Activated naive CD8-positive, alpha-beta T cell (primary cell): ENCODE results near the gene SLAMF6.
"Not testable (repeated sequence)": the region's sequence is repeated elsewhere in the genome, so short reads cannot be mapped to it uniquely, and the experiment has no call there.

Experiments
- H3K27ac Mint-ChIP-seq: one replicate; pipeline ENCODE4 v1.8.0; 2021; ENCODE audit warnings: mixed read lengths
- H3K27me3 Mint-ChIP-seq: one replicate; pipeline ENCODE4 v1.8.0; 2021; ENCODE audit warnings: mixed read lengths
- H3K36me3 Mint-ChIP-seq: one replicate; pipeline ENCODE4 v1.8.0; 2021; ENCODE audit warnings: mixed read lengths
- H3K4me1 Mint-ChIP-seq: one replicate; pipeline ENCODE4 v1.8.0; 2021; ENCODE audit warnings: low read depth, mixed read lengths
- H3K4me3 Mint-ChIP-seq: one replicate; pipeline ENCODE4 v1.8.0; 2021; ENCODE audit warnings: mild to moderate bottlenecking, mixed read lengths
- H3K9me3 Mint-ChIP-seq: one replicate; pipeline ENCODE4 v1.8.0; 2021; ENCODE audit warnings: low read depth, mixed read lengths

The SLAMF6 gene

DNA sequence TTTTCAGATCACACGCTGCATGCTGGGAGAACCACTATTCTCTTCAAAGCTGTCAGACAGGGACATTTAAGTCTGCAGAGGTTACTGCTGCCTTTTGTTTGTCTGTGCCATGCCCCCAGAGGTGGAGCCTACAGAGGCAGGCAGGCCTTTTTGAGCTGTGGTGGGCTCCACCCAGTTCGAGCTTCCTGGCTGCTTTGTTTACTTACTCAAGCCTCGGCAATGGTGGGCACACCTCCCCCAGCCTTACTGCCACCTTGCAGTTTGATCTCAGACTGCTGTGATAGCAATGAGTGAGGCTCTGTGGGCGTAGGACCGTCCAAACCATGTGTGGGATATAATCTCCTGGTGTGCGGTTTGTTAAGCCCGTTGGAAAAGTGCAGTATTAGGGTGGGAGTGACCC is 42.3 kb downstream of the SLAMF6 start:
- H3K27me3 Mint-ChIP-seq, H3K9me3 Mint-ChIP-seq, H3K4me3 Mint-ChIP-seq: not testable (repeated sequence)
- peak overlapping the region; percentile 76 for H3K27ac Mint-ChIP-seq
- H3K36me3 Mint-ChIP-seq: peaks cover 29% of the 10 kb centered on the region
- H3K4me1 Mint-ChIP-seq: peaks cover 46% of the 10 kb centered on the region

DNA sequence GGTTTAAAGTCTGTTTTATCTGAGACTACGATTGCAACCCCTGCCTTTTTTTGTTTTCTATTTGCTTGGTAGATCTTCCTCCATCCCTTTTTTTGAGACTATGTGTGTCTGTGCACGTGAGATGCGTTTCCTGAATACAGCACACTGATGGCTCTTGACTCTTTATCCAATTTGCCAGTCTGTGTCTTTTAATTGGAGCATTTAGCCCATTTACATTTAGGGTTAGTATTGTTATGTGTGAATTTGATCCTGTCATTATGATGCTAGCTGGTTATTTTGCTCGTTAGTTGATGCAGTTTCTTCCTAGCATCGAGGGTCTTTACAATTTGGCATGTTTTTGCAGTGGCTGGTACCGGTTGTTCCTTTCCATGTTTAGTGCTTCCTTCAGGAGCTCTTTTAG is 44.0 kb downstream of the SLAMF6 start:
- not testable (repeated sequence) for H3K27me3 Mint-ChIP-seq, H3K4me3 Mint-ChIP-seq, H3K9me3 Mint-ChIP-seq, H3K27ac Mint-ChIP-seq
- Mint-ChIP-seq H3K36me3 (peaks cover 24% of the 10 kb centered on the region), H3K4me1 (peaks cover 41% of the 10 kb centered on the region)

DNA sequence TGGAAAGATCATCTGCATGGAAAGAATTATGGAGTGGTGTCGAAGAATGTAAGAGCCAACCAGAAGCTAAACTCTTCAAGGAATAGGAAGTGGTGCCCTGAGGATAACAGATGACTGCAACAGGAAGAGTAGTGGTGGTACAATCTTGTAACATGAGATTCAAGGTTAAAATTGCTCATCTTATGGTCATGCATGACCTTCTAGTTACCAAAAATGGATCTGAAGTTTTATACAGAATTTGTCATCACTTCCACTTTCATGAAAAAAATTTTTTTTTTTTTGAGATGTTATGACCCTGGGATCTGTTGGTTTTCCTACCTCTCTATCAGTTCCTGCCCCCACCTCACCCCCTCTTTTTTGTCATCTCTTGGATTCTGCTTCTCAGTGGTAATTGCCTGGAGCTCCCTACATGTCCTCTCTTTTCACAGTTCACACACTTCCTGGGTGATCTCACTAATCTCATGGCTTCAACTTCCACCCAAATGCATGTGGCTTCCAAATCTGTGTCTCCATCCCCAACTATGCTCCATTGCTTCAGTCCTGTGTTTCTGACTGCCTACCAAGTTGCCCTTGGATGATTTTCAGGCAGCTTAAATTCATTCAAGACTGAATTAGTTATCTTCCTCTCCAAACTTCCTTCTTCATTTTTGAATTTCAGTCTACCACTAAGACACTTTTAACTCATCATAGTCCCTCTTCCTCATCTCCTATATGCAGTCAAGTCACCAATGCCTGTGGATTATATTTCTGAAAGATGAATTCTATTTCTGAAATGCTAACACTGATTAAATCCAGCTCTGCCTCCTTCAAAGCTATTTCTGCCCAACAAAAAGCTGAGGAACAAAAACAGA is 48.4 kb downstream of the SLAMF6 start:
- no peak overlapping the region for H3K27ac Mint-ChIP-seq
- H3K9me3 Mint-ChIP-seq: no peaks in the 10 kb centered on the region
- no peak overlapping the region for H3K4me3 Mint-ChIP-seq
- peaks cover 10% of the 10 kb centered on the region for H3K4me1 Mint-ChIP-seq
- no peaks in the 10 kb centered on the region for H3K27me3 Mint-ChIP-seq
- peaks cover 6% of the 10 kb centered on the region for H3K36me3 Mint-ChIP-seq

DNA sequence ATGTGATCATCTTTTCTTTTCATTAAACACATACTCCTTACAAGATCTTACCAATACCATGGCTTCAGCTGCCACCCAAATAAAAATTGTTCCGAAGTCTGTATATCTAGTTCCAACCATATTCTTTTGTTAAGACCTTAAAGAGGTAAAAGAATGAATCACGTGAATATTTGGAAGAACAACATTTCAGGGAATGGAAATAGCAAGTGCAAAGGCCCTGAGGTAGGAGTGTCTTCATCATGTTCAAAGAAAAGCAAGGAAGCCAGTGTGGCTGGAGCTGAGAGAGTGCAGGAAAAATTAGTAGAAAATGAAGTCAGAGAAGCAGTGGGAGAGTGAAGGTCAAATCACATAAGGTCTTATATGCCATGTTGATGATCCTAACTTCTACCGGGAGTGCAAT is 50.9 kb downstream of the SLAMF6 start:
- no peaks in the 10 kb centered on the region for H3K36me3 Mint-ChIP-seq

DNA sequence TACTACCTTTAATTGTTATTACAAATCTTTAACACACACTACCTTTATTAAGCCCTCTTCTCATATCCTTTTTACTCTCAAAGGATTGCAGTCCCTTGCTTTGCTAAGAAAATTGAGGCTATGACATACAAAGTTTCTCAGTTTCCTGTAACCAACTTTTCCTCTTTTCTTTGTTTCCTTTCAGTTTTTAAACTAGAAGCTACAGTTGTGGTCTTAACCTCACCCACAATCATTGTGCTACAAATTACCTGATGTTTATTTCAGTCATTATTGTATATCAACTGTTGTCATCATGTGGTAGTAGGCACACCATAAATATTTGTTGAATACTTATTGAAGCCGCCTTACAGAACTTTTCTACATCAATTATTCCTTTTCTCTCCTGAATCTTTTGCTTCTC is 51.8 kb downstream of the SLAMF6 start:
- H3K4me3 Mint-ChIP-seq: no peak overlapping the region
- no peaks in the 10 kb centered on the region for H3K36me3 Mint-ChIP-seq
- H3K4me1 Mint-ChIP-seq: peaks cover 26% of the 10 kb centered on the region
- H3K9me3 Mint-ChIP-seq: no peaks in the 10 kb centered on the region
- no peaks in the 10 kb centered on the region for H3K27me3 Mint-ChIP-seq
- no peak overlapping the region for H3K27ac Mint-ChIP-seq

More for the DNA sequence above, 50.9 kb downstream of the SLAMF6 start:
- peaks cover 18% of the 10 kb centered on the region for H3K4me1 Mint-ChIP-seq
- H3K9me3 Mint-ChIP-seq: no peaks in the 10 kb centered on the region
- no peak overlapping the region for H3K4me3 Mint-ChIP-seq
- no peaks in the 10 kb centered on the region for H3K27me3 Mint-ChIP-seq
- H3K27ac Mint-ChIP-seq: no peak overlapping the region

DNA sequence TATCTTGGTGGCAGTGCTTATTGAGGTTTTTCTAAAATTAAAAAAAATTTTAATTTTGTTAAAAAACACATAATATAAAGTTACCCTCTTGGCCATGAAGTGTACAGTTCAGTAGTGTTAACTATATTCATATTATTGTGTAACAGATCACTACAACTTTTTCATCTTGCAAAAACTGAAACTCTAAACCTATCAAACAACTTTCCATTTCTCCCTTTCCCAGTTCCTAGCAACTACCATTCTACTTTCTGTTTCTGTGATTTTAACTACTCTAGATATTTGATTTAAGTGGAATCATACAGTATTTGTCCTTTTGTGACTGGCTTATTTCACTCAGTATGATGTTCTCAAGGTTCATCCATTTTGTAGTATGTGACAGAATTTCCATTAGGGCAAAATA is 55.5 kb downstream of the SLAMF6 start:
- Mint-ChIP-seq H3K9me3 (no peaks in the 10 kb centered on the region), H3K27me3 (no peaks in the 10 kb centered on the region), H3K27ac (peak overlapping the region; percentile 79), H3K4me1 (peaks cover 57% of the 10 kb centered on the region), H3K36me3 (no peaks in the 10 kb centered on the region), H3K4me3 (peak overlapping the region; percentile 17)

DNA sequence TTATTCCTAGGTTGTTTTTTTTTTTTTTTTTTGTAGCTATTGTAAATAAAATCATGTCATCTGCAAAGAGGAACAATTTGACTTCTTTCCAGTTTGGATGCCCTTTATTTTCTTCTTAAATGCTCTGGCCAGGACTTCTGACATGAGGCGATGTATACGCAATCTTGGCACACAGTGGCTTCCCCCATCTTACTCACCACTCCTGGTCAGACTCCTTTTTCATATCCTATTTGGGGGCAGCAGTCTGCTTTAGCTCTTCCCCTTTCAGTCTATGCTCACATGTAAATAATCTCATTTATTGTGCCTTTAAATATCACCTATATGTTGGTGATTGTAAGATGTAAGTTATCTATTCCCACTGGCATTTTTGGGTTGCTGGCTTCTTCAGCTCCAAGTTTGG is 56.1 kb downstream of the SLAMF6 start:
- no peaks in the 10 kb centered on the region for H3K27me3 Mint-ChIP-seq
- peak overlapping the region; percentile 89 for H3K27ac Mint-ChIP-seq
- H3K4me1 Mint-ChIP-seq: peaks cover 62% of the 10 kb centered on the region
- peak overlapping the region; percentile 24 for H3K4me3 Mint-ChIP-seq
- no peaks in the 10 kb centered on the region for H3K36me3 Mint-ChIP-seq
- no peaks in the 10 kb centered on the region for H3K9me3 Mint-ChIP-seq

DNA sequence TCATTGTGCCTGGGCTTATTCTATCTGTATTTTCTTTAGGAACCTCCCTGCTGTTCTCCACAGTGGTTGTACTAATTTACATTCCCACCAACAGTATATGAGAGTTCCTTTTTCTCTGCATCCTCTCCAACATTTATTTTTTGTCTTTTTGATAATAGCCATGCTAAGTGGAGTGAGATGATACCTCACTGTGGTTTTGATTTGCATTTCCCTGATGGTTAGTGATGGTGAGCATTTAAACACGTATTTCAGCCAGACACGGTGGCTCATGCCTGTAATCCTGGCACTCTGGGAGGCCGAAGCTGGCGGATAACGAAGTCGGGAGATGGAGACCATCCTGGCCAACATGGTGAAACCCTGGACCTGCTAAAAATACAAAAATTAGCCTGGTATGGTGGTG is 57.9 kb downstream of the SLAMF6 start:
- Mint-ChIP-seq H3K9me3 (no peaks in the 10 kb centered on the region), H3K4me3 (no peak overlapping the region), H3K36me3 (no peaks in the 10 kb centered on the region), H3K27me3 (no peaks in the 10 kb centered on the region), H3K27ac (peak overlapping the region; percentile 89), H3K4me1 (peaks cover 78% of the 10 kb centered on the region)

DNA sequence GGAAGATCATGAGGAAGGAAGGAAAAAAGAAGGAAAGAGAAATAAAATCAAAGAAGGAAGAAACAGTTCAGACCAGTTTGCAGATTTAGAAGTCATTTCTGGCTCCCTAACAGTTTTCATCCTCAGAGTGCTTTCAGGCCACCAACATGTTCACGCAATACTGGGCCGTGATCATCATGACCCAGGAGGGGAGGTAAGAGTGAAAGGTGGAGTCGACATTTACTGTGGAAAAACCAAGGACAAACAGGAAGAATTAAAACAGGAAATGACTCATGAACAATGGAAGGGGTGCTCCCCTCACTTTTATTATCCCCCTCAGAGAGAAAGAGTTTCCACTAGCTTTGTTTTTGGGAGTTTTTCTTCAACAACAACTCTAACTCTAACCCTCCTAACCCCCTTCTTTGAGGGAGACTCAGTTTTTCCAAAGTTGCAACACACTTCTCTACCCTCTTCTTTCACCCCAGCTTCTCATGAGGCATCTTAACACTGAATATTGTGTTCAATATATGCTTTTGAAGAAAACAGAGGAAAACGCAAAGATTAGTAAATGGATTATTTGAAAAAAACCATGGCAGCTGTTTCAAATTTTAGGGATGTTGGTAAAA is 62.3 kb downstream of the SLAMF6 start:
- H3K27me3 Mint-ChIP-seq: no peaks in the 10 kb centered on the region
- peak overlapping the region; percentile 85 for H3K4me3 Mint-ChIP-seq
- peaks cover 81% of the 10 kb centered on the region for H3K4me1 Mint-ChIP-seq
- no peaks in the 10 kb centered on the region for H3K9me3 Mint-ChIP-seq
- no peaks in the 10 kb centered on the region for H3K36me3 Mint-ChIP-seq
- H3K27ac Mint-ChIP-seq: peak overlapping the region; percentile 99

DNA sequence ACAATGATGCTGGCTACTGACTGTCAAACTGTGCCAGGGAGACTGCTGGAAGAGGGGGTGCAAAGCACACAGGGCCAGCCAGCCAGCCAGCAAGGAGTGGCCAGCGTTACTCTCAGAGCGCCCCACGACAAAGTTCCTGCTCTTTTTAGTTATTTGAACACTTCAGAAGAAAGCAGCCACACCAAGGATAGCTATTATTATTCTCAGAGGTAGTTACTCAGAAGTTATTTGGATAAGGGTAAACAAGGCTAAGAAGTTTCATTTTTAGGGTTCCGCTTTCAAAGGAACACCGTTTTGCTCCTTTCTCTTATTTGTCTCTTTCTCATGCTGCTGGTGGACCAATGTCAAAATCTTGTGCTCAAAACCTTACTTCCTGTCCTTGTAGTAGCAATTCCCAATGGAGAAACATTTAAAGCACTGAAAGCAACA is 62.8 kb downstream of the SLAMF6 start:
- Mint-ChIP-seq H3K4me3 (peak overlapping the region; percentile 85), H3K9me3 (no peaks in the 10 kb centered on the region), H3K36me3 (no peaks in the 10 kb centered on the region), H3K4me1 (peaks cover 78% of the 10 kb centered on the region), H3K27me3 (no peaks in the 10 kb centered on the region), H3K27ac (peak overlapping the region; percentile 99)

DNA sequence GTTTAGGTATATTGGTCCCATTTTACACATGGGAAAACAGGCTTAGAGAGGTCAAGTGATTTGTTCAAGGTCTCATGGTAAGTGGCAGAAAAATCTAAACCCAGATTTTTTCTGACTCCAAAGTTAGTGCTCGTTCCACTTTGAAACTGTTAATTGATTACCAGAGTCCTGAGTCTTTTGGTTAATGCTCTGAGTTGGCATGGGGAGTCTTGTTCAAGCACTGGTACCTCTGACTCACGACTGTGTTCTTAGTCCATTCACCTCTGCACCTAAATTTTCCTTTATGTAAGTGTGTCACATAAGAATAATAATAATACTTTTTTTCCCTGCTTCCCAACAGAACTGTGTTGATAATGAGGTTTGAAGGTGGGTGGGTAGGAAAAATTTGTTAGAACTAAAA is 63.4 kb downstream of the SLAMF6 start:
- Mint-ChIP-seq H3K27ac (peak overlapping the region; percentile 99), H3K27me3 (no peaks in the 10 kb centered on the region), H3K36me3 (no peaks in the 10 kb centered on the region), H3K9me3 (no peaks in the 10 kb centered on the region), H3K4me3 (peak overlapping the region; percentile 85), H3K4me1 (peaks cover 79% of the 10 kb centered on the region)

DNA sequence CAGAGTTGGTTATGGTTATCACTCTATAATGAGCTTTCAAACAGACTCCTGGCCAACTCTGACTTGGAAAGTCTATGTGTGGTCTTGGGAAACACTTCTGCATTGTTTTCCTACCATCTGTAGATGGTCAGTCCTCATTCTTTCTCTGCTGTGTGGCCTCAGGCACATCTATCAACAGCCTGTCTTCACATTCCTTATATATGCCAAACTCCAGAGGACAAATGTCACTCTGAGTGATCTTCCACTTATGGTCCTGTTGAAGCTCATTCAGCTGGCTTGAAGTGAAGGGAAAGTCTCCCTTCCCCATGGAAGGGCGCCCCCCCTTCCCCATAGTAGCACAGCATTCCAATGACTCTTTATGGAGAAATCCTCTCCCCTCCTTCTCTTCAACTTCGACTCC is 64.0 kb downstream of the SLAMF6 start:
- Mint-ChIP-seq H3K9me3 (no peaks in the 10 kb centered on the region), H3K36me3 (no peaks in the 10 kb centered on the region), H3K27me3 (no peaks in the 10 kb centered on the region), H3K27ac (peak overlapping the region; percentile 99), H3K4me1 (peaks cover 79% of the 10 kb centered on the region), H3K4me3 (peak overlapping the region; percentile 85)

DNA sequence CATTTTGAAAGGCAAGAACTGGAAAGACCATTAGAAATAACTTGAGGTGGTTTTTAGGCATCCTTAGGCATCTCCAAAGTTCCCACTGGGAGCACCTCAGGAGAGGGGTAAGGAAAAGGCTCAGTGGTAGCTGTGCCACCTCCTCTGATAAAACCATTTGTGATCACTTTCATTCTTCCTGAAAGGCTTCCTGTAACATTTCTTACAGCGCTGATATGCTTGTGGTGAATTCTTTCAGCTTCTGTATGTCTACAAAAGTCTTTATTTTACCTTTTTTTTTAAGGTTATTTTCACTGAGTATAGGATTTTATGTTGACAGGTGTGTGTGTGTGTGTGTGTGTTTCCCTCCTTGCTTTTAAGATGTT is 67.9 kb downstream of the SLAMF6 start:
- no peaks in the 10 kb centered on the region for H3K36me3 Mint-ChIP-seq
- no peaks in the 10 kb centered on the region for H3K9me3 Mint-ChIP-seq
- H3K4me1 Mint-ChIP-seq: peaks cover 75% of the 10 kb centered on the region
- no peaks in the 10 kb centered on the region for H3K27me3 Mint-ChIP-seq
- peak overlapping the region; percentile 11 for H3K4me3 Mint-ChIP-seq
- H3K27ac Mint-ChIP-seq: peak overlapping the region; percentile 81

DNA sequence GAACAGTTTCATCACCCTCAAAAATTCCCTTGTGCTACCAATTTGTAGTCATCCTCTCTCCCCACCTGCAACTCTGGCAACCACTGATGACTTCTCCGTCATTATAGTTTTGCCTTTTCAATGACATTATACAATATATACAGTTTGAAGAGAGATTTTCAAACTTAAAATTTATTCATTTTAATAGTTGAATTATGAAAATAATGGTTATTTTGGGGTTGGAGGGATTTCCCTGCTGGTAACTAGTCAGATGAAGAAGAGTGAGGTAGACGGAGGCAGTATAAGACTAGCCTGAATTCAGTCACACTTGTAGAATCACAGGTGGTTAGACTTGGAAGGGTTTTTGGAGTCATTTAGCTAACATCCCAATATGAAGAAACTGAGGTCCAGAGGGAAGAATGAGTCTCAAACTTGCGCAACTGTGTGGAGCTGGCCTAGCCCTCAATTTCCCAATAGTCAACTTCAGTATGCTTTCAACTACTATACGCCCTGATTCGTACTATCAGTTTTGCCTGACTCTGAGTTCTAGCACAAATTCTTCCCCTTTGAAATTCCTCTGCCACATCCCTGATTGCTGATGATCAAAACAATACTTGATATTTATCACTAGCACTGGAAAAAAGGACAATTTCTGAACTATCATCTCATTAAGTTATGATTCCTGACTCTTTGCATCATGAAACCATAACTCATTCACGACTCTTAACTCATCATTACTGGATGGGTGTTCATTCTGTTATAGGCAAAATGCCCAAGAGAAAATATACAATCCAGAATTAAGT is 68.5 kb downstream of the SLAMF6 start:
- Mint-ChIP-seq H3K4me1 (peaks cover 71% of the 10 kb centered on the region), H3K27me3 (no peaks in the 10 kb centered on the region), H3K4me3 (no peak overlapping the region), H3K36me3 (no peaks in the 10 kb centered on the region), H3K9me3 (no peaks in the 10 kb centered on the region), H3K27ac (peak overlapping the region; percentile 81)

DNA sequence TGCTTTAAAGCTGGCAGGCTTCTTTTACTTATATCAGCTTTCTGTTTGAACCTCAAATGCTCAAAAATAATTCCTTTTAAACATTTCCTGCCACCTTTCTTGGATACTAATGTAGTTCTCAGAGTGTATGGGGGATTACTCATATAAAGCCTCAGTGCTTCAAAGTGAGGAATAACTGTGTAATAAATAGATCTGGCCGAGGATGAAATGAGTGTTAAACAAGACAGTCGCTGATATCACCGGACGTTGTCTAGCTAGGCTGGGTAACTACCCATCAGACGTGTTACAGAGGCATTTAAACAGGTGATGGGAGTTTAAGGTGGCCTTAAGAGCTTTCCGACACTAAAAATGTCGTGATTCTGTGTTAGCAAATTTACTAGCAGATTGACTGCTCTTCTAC is 69.6 kb downstream of the SLAMF6 start:
- Mint-ChIP-seq H3K36me3 (peaks cover 3% of the 10 kb centered on the region), H3K4me3 (peak overlapping the region; percentile 5), H3K27ac (peak overlapping the region; percentile 81), H3K9me3 (no peaks in the 10 kb centered on the region), H3K27me3 (no peaks in the 10 kb centered on the region), H3K4me1 (peaks cover 60% of the 10 kb centered on the region)
